ENCODE data around the gene WDR91. TPM values are rescaled to one million over a fixed set of nuclear protein-coding genes. Genes with fewer than 3 reads are reported as not detected.
"Not testable (repeated sequence)": the region's sequence is repeated elsewhere in the genome, so short reads cannot be mapped to it uniquely, and the experiment has no call there.

The WDR91 gene
- polyA plus RNA-seq, 1 donor = 9.6 TPM

DNA sequence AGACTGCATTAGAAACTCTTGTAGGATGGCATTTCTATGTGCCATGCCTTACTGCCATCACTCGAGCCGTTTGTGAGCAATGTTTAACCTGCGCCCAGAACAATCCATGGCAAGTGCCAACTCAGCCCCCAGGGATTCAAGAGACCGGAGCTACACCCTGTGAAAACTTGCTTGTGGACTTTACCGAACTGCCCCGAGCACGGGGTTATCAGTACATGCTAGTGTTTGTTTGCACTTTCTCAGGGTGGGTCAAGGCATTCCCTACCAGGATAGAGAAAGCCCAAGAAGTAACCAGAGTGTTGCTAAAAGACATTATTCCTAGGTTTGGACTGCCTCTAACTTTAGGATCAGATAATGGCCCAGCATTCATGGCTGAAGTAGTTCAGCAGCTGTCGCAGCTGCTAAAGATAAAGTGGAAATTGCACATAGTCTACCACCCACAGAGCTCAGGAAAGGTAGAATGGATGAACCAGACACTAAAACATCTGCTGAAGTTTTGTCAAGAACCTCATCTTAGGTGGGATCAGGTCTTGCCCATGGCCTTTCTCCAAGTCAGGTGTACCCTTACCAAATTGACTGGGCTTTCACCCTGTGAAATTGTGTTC is 31.9 kb downstream of the WDR91 start:
- no peak for DNase-seq (ENCODE audit: low read depth)

DNA sequence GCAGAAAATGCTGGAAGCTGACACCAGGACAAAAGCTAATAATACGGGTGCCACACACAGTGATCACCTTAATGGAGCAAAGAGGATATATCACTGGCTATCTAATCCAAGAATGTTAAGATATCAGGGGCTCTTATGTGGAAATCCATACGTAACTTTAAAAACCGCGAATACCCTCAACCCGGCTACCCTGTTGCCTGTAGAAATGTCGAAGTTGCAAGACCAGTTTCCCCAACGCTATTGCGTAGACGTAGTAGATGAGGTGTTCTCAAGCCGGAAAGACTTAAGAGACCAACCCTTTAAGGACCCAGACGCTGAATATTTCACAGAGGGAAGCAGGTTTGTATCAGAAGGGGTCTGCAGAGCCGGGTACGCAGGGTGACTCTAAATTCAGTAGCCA is 33.0 kb downstream of the WDR91 start:
- no peak for DNase-seq (ENCODE audit: low read depth)

DNA sequence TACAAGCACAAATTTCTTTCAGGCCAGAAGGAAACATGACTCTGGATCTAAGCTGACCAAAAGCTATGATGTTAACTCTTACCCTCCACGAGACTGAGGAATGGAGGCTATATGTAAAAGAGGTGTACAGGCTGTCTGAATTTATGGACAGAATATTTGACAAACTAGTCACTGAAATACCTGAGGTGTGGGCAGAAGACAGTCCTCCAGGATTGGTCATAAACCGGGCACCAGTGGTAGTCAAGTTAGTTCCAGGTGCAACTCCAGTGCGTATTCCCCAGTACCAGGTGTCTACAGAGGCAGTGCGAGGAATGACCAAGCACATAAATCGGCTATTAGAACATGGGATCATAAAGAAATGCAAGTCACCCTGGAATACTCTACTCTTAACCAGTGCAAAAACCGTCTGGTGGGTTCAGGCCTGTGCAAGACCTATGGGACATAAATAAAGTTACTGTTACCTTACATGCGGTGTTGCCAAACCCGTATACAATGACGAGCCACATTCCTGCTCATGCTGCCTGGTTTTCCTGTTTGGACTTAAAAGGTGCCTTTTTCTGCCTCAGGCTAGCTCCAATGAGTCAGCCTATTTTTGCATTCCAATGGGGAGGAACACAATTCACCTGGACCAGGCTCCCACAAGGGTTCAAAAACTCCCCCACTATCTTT is 34.2 kb downstream of the WDR91 start:
- DNase-seq (ENCODE audit: low read depth) = no peak

DNA sequence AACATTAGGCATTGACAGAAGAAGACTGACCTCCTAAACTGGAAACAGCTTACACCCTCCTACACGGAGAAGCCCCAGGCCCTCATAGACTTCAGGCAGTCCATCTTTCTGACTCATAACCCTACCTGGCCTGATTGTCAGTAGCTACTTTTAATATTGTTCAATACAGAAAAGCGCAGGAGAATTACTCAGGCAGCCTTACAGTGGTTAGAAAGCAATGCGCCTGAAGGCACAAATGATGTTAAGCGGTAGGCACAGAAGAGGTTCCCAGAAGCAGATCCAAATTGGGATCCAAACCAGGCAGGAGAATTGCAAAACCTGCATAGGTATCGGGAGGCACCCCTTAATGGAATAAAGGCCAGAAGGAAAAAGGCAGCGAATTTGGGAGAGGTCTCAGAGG is 35.4 kb downstream of the WDR91 start:
- no peak for DNase-seq (ENCODE audit: low read depth)

DNA sequence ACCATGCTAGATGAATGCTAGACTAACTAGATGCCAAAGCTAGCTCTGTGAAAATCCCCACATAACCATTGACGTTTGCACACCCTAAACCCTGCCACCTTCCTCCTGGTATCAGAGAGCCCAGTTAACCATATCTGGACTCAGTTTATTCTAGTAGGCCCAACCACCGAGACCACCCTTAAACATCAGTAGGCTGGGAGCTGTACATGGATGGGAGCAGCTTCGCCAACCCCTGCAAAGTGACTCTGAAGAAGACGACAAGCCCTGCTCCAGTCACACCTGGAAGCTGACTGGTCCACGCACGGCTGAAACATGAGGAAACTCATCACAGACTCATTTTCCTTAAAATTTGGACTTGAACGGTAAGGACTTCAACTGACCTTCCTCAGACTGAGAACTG is 36.4 kb downstream of the WDR91 start:
- no peak for DNase-seq (ENCODE audit: low read depth)

DNA sequence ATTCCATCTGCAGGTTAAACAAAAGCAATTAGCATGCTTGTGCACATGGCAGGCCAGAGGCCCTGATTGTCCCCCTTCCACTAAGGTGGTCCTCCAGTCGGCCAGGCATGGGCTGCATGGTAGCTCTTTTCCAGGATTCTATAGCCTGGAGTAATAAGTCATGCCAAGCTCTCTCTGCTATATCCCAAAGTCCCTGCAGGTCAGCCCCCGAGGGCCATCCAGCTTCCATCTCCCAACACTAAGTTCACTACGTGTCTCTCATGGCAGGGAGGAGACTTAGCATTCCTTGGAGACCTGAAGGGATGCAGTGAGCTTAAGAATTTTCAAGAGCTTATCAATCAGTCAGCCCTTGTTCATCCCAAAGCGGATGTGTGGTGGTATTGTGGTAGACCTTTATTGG is 37.4 kb downstream of the WDR91 start:
- DNase-seq (ENCODE audit: low read depth) = not testable (repeated sequence)

DNA sequence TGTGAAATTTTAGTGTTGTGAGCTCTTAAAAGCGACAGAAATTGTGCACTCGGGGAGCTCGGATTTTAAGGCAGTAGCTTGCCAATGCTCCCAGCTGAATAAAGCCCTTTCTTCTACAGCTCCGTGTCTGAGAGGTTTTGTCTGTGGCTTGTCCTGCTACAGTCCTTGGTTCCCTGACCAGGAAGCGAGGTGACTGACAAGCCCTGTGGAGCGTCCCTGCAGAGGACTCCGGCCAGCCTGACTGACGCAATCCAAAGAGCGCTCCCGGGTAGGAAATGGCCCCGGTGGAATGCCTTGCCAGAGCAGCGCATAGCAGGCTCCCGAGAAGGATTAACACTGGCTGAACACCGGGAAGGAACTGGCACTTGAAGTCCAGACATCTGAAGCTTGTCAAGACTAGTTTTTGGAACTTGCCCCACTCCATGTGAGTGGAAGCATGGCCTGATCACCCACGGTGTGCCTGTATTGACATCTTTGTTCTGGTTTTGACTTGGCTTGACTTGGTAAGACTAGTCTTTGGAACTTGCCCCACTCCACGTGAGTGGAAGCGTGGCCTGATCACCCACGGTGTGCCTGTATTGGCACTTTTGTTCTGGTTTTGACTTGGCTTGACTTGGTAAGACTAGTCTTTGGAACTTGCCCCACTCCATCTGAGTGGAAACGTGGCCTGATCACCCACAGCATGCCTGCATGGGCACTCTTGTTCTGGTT is 39.6 kb downstream of the WDR91 start:
- DNase-seq (ENCODE audit: low read depth) = not testable (repeated sequence)

DNA sequence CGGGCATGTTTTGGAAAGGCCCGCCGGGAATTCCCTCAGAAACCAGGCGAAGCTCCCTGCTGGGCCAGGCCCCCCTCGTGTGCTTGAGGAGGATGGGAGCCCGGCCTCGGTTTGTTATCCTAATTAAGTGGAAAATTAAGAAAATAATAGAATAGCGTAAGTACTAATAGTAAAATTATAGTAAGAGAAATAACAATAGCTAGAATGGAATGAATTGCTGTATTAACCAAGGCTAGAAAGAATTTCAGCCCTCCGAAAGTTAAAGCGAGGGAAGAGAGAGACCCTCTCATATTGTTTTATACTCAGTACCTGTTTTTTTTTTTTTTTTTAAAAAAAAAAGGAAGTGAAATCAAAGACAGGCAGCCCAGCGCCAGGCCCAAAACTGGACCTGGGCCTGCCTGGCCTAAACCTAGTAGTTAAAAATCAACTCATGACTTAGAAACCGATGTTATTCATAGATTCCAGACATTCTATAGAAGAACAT is 40.3 kb downstream of the WDR91 start:
- DNase-seq (ENCODE audit: low read depth) = not testable (repeated sequence)

DNA sequence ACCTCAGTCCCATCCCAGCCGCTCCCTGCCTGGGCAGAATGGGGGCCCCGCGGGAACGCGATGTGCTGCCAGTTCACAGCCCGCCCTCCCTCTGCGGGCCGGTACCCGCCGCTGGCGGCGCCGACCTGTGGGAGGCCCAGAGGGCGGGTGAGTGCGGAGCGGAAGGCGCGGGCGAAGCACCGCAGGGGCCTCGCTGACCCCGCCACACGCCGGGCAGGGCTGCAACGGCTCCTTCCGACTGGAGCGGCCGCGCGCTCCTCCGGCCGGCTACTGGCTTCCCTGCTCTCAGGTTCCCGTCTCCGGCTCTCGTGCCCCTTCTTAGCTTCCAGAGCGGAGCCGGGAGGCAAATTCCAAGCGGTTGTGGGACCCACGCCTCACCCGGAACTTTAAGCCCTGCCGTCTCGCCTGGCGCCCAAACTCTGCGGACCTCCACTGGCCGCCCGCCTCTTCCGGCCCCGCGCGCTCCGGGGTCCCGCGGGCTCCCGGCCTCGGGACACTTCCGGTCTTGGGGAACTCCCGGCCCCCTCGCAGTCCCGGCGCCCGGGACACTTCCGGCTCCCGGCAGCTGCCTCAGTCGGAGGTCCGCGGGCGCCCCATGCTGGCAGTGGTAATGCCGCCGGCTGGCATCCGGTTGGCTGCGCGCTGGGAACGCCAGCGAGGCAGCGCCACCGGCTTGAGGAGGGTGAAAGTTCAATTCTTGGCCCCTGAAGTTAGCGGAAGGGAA is 40.9 kb downstream of the WDR91 start, which contains the start of gene CYREN:
TSS of gene CYREN (minus strand) at position 434 of the 724 bp plus-strand sequence. CDS start 1,785 bp downstream, outside the sequence.
- peak; percentile 45 for DNase-seq (ENCODE audit: low read depth)

DNA sequence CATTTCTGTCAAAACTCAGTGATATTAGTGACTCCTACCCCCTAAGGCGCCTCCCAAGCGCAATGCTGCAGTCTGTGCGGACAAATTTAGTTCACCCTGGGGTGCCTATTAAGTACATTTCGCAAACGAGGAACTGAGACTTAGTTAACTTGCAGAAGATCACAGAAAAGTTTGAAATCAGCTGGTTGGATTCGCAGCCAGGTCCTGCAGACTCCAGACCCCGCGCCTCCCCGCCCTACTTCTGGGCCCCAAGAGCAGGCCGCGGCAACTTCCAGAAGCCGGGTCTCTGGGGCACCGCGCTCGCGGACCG is 41.4 kb downstream of the WDR91 start:
- no peak for DNase-seq (ENCODE audit: low read depth)

DNA sequence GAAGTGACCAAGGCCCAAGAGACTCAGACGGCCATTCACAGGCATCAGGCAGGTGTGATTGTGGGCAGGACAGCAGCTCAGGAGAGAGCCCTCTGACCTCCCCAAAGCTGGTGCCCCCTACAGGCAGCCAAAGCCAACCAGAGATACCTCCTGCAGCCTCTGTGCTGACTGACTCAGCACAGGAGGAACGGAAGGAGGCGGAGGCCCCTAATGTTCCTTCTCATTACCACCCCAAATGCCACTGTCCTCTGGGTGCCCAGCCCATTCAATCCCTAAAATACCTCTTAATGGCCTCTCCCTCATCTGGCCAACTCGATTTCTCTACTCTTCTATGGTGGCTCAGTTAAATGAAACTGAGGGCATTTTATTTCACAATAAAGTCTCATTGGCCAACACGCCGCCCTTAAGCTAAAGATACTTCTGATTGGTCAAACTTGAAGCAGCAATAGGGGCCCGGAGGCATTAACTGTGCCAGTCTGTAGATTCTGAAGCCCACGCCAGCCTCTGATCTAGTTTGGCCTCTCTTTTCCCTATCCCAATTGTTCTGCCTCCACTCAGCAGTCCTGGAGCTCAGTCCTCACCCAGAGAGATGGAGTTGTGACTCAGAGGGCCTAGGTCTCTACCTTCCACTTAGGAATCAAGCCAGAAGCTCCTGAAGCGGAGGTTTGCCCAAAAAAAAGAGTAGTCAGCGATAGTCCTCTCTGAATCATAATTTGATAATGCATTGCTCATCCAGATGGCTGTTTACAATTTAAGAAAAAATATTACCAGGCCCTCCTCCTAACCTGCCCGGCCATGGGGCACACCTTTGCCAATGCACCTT is 42.0 kb downstream of the WDR91 start:
- no peak for DNase-seq (ENCODE audit: low read depth)

DNA sequence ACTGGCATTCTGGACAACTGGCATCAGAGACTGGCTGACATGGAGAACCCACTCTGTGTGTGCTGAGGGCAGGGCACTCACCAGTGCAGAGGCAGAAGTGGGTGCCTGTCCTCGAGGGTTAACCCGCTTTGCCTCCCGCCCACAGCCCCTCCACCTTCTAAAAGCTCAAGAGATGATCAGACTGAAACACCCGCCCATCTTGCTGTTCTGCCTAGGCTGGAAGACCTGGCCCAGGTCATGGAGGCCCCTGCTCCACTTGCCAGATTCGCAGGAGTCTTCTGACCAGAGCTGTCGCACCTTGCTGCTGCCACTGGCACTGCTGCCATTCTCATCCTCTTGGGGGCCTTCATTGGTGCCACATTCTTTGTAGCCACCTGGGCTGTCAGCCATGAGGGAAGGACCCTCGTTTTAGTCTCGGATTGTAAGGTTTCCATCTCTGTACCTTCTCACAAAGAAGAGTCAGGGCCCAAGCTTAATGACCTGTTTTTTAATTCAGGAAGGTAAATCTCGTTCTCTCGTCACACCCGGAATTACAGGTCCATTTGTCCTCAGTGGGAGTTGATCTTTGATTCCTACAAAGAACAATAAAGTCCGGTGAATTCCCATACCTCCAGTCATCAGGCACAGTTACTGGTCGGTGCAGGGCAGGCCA is 42.7 kb downstream of the WDR91 start:
- no peak for DNase-seq (ENCODE audit: low read depth)

DNA sequence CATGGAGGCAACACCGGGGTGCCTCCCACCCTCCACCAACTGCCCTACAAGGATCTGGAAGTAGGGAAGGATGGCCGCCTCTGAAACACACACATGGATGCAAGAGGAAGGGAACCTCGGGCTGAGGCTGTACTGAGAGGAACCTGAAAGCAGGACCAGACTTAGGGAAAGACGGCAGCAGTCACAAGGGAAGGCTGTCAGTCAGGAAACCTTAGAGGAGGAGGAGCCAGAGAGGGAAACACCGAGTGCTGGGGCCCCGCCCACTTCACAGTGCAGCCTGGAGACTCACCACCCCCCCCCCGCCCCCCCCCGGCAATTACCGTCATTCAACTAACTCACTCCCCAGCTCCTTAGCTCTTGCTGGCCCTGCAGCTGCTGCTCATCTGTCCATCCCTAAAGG is 43.3 kb downstream of the WDR91 start:
- no peak for DNase-seq (ENCODE audit: low read depth)

DNA sequence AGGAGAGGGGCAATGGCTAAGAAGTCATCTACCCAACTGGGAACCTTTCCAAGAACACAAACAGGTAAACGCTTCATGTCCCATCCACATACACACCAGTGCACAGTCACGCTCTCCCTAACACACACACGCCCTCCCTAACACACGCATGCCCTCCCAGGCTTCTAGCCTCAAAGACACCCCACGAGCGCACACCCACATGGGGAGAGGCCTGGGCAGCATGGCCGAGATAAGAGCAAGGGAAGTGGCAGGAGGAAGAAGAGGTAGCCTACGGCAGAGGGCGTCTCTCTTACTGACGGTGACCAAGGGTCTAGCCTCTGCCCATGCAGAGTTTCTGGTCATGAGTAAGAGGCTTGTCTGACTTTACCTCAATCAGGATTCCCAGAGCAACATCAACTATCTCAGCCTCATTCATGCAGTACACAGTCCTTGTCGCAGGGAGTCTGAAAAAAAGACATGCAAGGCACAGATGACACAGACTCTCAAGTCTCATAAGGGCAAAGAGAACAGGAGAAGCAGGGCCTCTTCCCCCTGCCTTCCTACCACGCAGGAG is 43.9 kb downstream of the WDR91 start:
- no peak for DNase-seq (ENCODE audit: low read depth)

DNA sequence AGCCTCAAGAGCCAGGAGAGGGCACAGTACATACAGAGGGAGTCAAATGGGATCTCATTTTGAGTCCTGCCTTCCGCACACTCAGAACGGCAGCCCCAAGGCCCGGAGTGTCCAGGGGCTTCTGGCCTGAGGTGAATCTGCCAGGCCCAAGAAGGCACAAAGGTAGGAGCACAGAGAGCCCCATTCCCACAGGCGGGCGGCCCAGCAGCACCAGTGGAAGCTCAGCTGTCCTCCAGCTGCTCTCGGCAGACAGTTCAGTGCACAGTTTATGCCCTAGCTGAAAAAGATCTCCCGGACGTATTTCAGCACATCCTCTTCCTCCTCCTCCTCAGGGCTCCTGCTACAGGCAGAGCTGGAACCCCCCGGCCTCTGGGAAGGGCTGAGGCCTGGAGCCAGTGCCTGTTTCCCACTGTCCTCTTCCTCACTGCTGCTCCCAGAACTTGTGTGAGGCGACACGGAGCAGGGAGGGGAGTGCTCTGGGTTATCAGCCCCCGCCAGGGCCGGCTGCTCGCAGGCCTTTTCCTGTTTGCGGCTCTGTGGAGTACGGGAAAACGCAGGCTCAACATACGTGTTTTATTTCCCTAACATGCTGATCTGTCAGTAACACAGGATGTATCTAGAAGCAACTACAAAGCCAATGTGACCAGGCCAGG is 44.9 kb downstream of the WDR91 start:
- DNase-seq (ENCODE audit: low read depth) = no peak

DNA sequence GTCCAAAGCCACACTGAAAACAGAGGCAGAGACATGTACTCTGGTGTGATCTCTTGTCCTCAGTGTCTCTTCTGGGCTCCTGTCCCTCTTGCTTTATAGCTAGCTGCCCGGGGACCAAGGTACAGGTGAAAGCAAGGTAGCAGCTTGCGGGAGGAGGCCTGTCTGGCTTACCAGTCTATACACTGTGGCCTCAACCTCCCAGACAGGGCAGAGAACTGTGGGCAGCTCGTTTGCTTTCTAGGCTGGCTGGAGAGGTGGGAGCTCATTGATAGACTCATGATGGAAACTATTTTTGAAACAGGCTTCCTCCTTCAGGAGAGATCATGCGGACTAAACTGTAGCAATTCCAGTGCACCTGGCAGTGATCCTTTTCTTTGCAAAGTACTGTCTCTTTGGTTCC is 45.5 kb downstream of the WDR91 start:
- no peak for DNase-seq (ENCODE audit: low read depth)

DNA sequence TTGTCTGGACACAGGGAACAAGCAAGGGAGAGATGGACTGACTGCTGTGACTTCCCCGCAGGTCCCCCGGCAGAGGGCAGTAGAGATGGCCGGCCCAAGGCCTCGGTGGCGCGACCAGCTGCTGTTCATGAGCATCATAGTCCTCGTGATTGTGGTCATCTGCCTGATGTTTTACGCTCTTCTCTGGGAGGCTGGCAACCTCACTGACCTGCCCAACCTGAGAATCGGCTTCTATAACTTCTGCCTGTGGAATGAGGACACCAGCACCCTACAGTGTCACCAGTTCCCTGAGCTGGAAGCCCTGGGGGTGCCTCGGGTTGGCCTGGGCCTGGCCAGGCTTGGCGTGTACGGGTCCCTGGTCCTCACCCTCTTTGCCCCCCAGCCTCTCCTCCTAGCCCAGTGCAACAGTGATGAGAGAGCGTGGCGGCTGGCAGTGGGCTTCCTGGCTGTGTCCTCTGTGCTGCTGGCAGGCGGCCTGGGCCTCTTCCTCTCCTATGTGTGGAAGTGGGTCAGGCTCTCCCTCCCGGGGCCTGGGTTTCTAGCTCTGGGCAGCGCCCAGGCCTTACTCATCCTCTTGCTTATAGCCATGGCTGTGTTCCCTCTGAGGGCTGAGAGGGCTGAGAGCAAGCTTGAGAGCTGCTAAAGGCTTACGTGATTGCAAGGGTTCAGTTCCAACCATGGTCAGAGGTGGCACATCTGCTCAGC is 46.8 kb downstream of the WDR91 start:
- DNase-seq (ENCODE audit: low read depth) = no peak

DNA sequence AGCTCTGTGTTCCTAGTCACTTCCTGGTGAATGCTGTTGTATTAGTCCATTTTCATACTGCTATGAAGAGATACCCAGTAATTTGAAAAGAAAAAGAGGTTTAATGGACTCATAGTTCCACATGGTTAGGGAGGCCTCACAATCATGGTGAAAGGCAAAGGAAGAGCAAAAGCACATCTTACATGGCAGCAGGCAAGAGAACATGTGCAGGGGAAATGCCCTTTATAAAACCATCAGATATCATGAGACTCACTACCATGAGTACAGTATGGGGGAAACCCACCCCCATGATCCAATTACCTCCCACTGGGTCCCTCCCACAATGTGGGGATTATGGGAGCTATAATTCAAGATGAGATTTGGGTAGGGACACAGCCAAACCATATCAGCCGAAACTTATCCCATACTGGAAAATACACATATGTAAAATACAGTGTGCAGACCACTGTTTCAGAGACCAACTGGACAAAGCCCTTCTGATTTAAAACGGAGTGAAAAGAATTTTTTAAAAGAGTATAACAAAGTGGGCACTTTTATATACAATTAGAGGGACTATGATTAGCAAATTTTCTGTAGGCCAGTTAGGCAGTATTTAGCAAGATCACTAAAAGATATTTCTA is 48.8 kb downstream of the WDR91 start:
- no peak for DNase-seq (ENCODE audit: low read depth)

DNA sequence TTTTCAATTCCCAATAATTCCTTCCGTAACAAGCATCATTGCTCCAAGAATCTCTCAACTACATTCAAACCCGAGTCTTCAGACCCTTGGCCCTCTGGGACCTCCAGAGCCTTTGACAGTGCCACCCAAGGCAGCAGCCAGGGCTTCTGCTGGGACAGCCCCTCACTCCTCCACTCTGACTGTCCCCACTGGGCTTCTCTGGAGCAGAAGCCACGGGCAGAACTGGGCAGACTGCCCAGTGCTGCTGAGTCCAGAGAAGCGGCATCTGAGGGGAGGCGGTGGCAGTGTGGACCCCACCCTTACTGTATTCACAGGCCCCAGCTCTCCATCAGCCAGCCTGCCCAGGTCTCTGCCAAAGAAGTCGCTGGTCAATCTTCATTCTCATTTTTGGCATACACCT is 49.7 kb downstream of the WDR91 start:
- DNase-seq (ENCODE audit: low read depth) = no peak
